NCI-H2227 treated with DMSO at 0.1 percent for 48 hours (cell line): ENCODE data around the gene GAB2.

Source experiments
- DNase-seq: peaks from one replicate; lab custom pipeline; 2025; lab: John Stamatoyannopoulos, UW

GAB2 gene

GRCh38 chr11:78219493-78220217 is 198.0 kb downstream of the GAB2 start:
- no peak for DNase-seq

- no peak for DNase-seq
Observed at GRCh38 chr11:78218707-78219492, 198.7 kb downstream of the GAB2 start.

- DNase-seq = no peak
Observed at GRCh38 chr11:78217650-78218541, 199.7 kb downstream of the GAB2 start.

GRCh38 chr11:78216571-78217287 is 200.9 kb downstream of the GAB2 start:
- no peak for DNase-seq

GRCh38 chr11:78216021-78216420 is 201.6 kb downstream of the GAB2 start:
- no peak for DNase-seq

GRCh38 chr11:78214331-78215194 is 203.1 kb downstream of the GAB2 start:
- no peak for DNase-seq

- DNase-seq = no peak
Observed at GRCh38 chr11:78213526-78214330, 203.9 kb downstream of the GAB2 start.

GRCh38 chr11:78212586-78213371 is 204.8 kb downstream of the GAB2 start:
- no peak for DNase-seq

- DNase-seq = no peak
Observed at GRCh38 chr11:78211565-78211964, 206.1 kb downstream of the GAB2 start.

GRCh38 chr11:78210000-78210608 is 207.5 kb downstream of the GAB2 start:
- DNase-seq = no peak

GRCh38 chr11:78209478-78209877 is 208.1 kb downstream of the GAB2 start:
- DNase-seq = no peak

GRCh38 chr11:78208257-78209165 is 209.1 kb downstream of the GAB2 start:
- no peak for DNase-seq

- DNase-seq = no peak
Observed at GRCh38 chr11:78207532-78208256, 209.9 kb downstream of the GAB2 start.

- no peak for DNase-seq
Observed at GRCh38 chr11:78205691-78206090, 211.9 kb downstream of the GAB2 start.

GRCh38 chr11:78205256-78205655 is 212.4 kb downstream of the GAB2 start:
- no peak for DNase-seq

GRCh38 chr11:78203184-78203583 is 214.4 kb downstream of the GAB2 start:
- no peak for DNase-seq

GRCh38 chr11:78202733-78203167 is 214.9 kb downstream of the GAB2 start:
- no peak for DNase-seq
